GM21825 (cell line): ENCODE data around the gene TWNK.
"Not testable (repeated sequence)": the region's sequence is repeated elsewhere in the genome, so short reads cannot be mapped to it uniquely, and the experiment has no call there.

Experiments
- ATAC-seq: cut with Tn5 transposase; IDR thresholded peaks from one replicate; pipeline ENCODE4 v1.9.1; 2021; ENCODE audit warnings: mild to moderate bottlenecking, moderate library complexity; ENCODE audit not compliant: unreplicated experiment

The TWNK gene

GRCh38 chr10:100972904-100973535 is 14.3 kb upstream of the TWNK start:
- no peak for ATAC-seq

GRCh38 chr10:100975397-100975796 is 11.9 kb upstream of the TWNK start:
- ATAC-seq = not testable (repeated sequence)

- ATAC-seq = no peak
These were observed 10.4 kb upstream of the TWNK start for GRCh38 chr10:100976906-100977305.

GRCh38 chr10:100977436-100977835 is 9.9 kb upstream of the TWNK start:
- ATAC-seq = no peak

- ATAC-seq = no peak
These were observed 9.0 kb upstream of the TWNK start for GRCh38 chr10:100978121-100978900.

GRCh38 chr10:100978901-100979195 is 8.5 kb upstream of the TWNK start:
- no peak for ATAC-seq

GRCh38 chr10:100979791-100980272 is 7.5 kb upstream of the TWNK start:
- ATAC-seq = no peak

- ATAC-seq = no peak
These were observed 7.0 kb upstream of the TWNK start for GRCh38 chr10:100980311-100980710.

- ATAC-seq = no peak
These were observed 6.6 kb upstream of the TWNK start for GRCh38 chr10:100980711-100981110.

- no peak for ATAC-seq
These were observed 6.1 kb upstream of the TWNK start for GRCh38 chr10:100981178-100981772.

- no peak for ATAC-seq
These were observed 4.2 kb upstream of the TWNK start for GRCh38 chr10:100982916-100983830.

- ATAC-seq = no peak
These were observed 3.3 kb upstream of the TWNK start for GRCh38 chr10:100983868-100984671.

GRCh38 chr10:100984672-100985177 is 2.6 kb upstream of the TWNK start:
- no peak for ATAC-seq

- no peak for ATAC-seq
These were observed 2.0 kb upstream of the TWNK start for GRCh38 chr10:100985336-100985735.

- no peak for ATAC-seq
These were observed 756 bp upstream of the TWNK start for GRCh38 chr10:100986623-100986951.

- no peak for ATAC-seq
These were observed 324 bp downstream of the TWNK start for GRCh38 chr10:100987685-100988049.

- ATAC-seq = no peak
These were observed 823 bp downstream of the TWNK start for GRCh38 chr10:100988166-100988565.

GRCh38 chr10:100989088-100989487 is 1.7 kb downstream of the TWNK start:
- ATAC-seq = no peak

- no peak for ATAC-seq
These were observed 6.8 kb downstream of the TWNK start for GRCh38 chr10:100993986-100994708.

GRCh38 chr10:100995181-100995580 is 7.8 kb downstream of the TWNK start:
- no peak for ATAC-seq
